HEK293 (cell line): ENCODE data around the gene KRTAP4-7.
"Not testable (repeated sequence)": the region's sequence is repeated elsewhere in the genome, so short reads cannot be mapped to it uniquely, and the experiment has no call there.

Experiments used
- CTCF ChIP-seq: fragments of 450-650 bp; formaldehyde crosslinking; IDR thresholded peaks from 2 replicates; pipeline ENCODE4 v1.5.1; 2016; ENCODE audit warnings: missing biosample characterization, missing genetic modification characterization
- REST ChIP-seq: fragments of 450-650 bp; formaldehyde crosslinking; IDR thresholded peaks from 2 replicates; pipeline ENCODE4 v1.5.1; 2016; ENCODE audit warnings: missing biosample characterization, missing genetic modification characterization
- SALL2 ChIP-seq: fragments of 450-650 bp; formaldehyde crosslinking; IDR thresholded peaks from 2 replicates; pipeline ENCODE4 v1.5.0; 2017; ENCODE audit warnings: missing biosample characterization, mild to moderate bottlenecking, missing genetic modification characterization, borderline replicate concordance
- ZBTB49 ChIP-seq: fragments of 450-650 bp; formaldehyde crosslinking; IDR thresholded peaks from 2 replicates; pipeline ENCODE4 v1.5.1; 2016; ENCODE audit warnings: missing biosample characterization, missing genetic modification characterization, low read depth
- ZNF302 ChIP-seq: fragments of 450-650 bp; formaldehyde crosslinking; IDR thresholded peaks from 2 replicates; pipeline ENCODE4 v1.5.1; 2016; ENCODE audit warnings: missing biosample characterization, missing genetic modification characterization, low read depth
- ZNF391 ChIP-seq: fragments of 450-650 bp; formaldehyde crosslinking; IDR thresholded peaks from 2 replicates; pipeline ENCODE4 v1.5.1; 2016; ENCODE audit warnings: low read depth, missing biosample characterization, missing genetic modification characterization, borderline replicate concordance

- not testable (repeated sequence) for TF ChIP-seq CTCF (tag by site-specific recombination); ZNF391 (tag by site-specific recombination); REST (tag by site-specific recombination); SALL2 (tag by site-specific recombination); ZBTB49; ZNF302 (tag by site-specific recombination)
Measured at GRCh38 chr17:41055130-41055529, 28.8 kb upstream of the KRTAP4-7 start, which contains the start of gene KRTAP2-2.
